HuH-7 (cell line): ENCODE measurements around the gene IL17RA.
"Not testable (repeated sequence)": the region's sequence is repeated elsewhere in the genome, so short reads cannot be mapped to it uniquely, and the experiment has no call there.

ENCODE experiments used
- DNase-seq: peaks from one replicate; pipeline ENCODE4 v3.0.0; 2011; ENCODE audit warnings: low spot score

IL17RA gene

GRCh38 chr22:17120711-17121232, 36.0 kb downstream of the IL17RA start:
- DNase-seq: peak; percentile 51

DNA sequence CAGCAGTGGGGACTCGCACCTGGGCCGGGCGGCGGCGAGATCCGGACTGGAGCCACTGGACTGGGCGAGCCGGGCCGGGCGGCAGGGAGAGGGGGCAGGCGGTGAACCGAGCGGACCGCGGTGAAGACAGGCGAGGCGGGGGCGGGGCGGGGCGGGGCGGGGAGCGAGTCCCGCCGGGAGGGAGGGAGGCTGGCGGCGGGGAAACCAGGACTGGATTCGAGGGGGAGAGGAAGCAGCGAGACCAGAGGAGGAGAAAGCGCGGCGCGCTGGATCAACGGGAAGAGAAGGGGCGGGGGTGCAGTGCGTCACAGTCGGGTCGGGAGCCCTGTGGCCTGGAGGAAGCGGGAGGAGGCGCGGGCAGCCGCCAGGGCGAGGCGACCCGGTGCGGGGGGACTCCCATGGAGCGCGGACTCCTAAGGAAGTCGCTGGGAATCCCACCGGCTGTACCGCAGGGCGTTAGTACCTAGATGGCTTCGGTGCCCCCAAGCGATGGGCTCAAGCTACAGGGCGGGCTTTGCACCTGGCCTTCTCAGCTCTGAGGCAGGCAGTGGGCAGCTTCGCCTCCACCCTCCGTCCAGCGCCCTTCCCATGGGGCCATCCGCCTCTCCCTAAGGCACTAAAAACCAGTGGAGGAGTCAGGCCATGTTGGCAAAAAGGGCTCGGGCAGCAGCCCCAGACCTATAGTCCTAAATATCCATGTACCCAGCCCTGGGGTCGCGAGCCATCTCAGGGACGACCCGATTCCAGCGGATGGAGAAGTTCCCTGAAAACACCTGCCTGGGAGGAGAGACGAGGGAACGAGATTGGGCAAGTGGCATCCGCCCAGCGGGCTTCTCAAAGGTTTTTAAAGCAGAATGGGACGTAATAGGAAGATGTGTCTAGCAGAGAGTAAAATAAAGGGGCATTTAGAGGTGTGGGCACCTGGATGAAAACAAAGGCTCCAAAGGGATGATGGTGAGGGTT, 36.7 kb downstream of the IL17RA start, which contains the start of gene TMEM121B:
Gene TMEM121B (minus strand): TSS at position 128 of the 963 bp plus-strand sequence. CDS start 233 bp downstream, outside the sequence.
- DNase-seq: peak; percentile 84

GRCh38 chr22:17130199-17130598, 45.4 kb downstream of the IL17RA start:
- DNase-seq: no peak

GRCh38 chr22:17131686-17132085, 46.9 kb downstream of the IL17RA start:
- DNase-seq: no peak

- DNase-seq: no peak
These were observed 47.3 kb downstream of the IL17RA start for GRCh38 chr22:17132112-17132511.

- no peak for DNase-seq
These were observed 48.3 kb downstream of the IL17RA start for GRCh38 chr22:17133137-17133536.

- no peak for DNase-seq
These were observed 50.5 kb downstream of the IL17RA start for GRCh38 chr22:17135153-17135760.

DNA sequence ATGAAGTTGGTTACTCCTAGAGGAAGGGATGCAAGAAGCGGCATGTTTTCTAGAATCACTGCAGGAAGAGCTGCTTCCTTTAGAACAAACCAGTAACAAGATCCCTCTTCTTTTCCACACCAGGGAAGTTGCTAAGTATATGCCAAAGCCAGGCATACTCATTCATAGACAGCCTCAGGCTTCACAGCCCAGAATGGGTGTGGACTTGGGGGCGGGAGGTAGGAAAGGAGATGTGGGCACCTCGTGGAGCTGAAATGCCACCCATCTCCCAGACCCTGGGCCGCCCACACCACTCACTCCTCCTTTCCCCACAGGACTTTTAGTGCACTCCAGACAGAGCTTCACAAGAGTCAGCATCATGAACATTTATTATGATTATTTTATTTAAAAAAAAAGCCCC, 52.4 kb downstream of the IL17RA start:
- DNase-seq: no peak

DNA sequence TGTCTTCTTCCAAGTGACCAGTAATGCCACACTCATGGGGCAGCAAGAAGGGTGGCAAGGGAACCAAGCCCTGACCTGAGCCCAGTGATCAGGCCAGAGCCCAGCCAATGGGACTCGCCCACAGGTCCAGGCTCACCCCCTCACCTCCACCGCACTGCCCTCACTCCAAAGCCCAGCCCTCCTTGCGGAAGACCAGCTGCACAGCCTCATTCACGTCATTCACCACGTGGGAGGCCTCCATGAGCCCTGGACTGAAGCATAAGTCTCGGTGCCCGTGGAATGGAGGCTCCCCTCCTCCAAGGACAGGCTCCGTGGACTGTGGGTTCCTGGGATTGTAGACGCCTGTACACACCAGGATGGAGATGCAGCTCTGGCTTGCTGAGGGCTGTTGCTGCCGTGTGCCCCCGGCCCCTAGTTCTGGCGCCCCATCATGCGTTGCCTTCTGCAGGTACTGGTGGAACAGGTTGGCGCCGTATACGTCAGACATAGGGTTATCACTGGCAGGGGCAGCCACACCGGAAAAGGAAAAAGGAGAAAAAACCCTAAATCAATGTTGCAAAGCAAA, 53.1 kb downstream of the IL17RA start:
- DNase-seq: no peak

- no peak for DNase-seq
These were observed 53.7 kb downstream of the IL17RA start for GRCh38 chr22:17138513-17138912.

- no peak for DNase-seq
These were observed 55.2 kb downstream of the IL17RA start for GRCh38 chr22:17140022-17140421.

GRCh38 chr22:17140826-17141766, 56.3 kb downstream of the IL17RA start:
- no peak for DNase-seq

GRCh38 chr22:17143101-17143500, 58.3 kb downstream of the IL17RA start:
- no peak for DNase-seq

- DNase-seq: no peak
These were observed 59.0 kb downstream of the IL17RA start for GRCh38 chr22:17143826-17144225.

GRCh38 chr22:17145021-17145680, 60.4 kb downstream of the IL17RA start:
- no peak for DNase-seq

GRCh38 chr22:17147458-17147857, 62.7 kb downstream of the IL17RA start:
- not testable (repeated sequence) for DNase-seq

GRCh38 chr22:17149076-17149815, 64.4 kb downstream of the IL17RA start:
- DNase-seq: no peak

DNA sequence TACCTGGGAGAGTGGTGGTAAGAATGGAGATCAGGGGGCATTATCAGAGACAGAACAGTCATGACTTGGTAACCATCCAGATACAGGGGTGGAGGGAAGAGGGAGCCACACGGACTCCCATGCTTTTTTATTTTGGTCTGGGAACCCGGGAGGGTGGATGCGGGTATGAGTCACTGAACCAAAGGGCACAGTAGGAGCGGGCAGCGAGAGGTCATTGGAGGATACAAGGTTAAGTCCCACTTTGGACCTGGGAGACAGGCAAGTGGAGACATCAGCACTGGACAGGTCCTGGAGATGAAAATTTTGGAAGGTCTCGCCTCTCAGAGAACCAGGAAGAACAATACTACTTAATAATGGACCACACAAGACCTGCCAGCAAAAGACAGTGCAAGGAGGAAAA, 67.5 kb downstream of the IL17RA start:
- DNase-seq: no peak

- DNase-seq: no peak
These were observed 68.2 kb downstream of the IL17RA start for GRCh38 chr22:17152971-17153370.

DNA sequence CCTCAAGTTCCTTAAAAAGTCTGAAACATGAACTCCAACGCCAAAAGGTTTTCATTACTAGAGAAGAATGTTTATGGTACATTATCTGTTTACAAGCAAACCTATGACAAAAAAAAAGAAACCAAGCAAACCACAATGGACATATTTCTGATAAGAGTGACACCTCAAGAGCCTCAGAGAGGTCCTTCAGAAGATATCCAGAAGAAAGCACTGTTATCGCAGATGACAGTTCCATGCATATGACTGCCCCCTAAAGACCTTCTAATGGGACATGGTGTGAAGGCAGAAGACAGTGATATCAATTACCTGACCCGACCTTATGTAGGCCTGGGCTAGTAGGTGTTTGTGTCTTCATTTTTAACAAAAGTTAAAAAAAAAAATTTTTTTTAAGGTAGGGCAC, 71.1 kb downstream of the IL17RA start:
- DNase-seq: no peak
